Pons (tissue), 1 donor: ENCODE measurements around the gene SLCO3A1.

ENCODE experiments used
- DNase-seq: peaks from one replicate; pipeline ENCODE4 v3.0.0-alpha.2; 2016; ENCODE audit warnings: low spot score

SLCO3A1 gene

DNA sequence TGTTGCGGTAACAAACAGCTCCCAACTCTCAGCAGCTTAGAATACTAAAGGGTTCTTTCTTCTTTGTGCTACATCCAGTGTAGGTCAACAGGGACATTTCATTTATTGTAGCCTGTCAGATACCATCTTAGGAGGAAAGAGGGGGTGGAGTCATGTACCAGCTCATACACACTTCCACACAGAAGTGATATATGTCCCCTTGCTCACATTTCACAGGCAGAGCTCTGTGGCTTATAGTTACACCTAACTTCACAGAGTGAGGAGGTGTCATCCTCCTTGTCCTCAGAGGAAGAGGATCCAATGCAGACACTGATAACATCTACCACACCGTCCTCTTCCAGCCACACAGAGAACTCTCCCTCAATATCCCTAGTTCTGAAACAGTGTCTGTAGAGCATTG is 247.2 kb downstream of the SLCO3A1 start:
- DNase-seq, result no peak

GRCh38 chr15:92101708-92102394 is 248.3 kb downstream of the SLCO3A1 start:
- DNase-seq, result no peak

DNA sequence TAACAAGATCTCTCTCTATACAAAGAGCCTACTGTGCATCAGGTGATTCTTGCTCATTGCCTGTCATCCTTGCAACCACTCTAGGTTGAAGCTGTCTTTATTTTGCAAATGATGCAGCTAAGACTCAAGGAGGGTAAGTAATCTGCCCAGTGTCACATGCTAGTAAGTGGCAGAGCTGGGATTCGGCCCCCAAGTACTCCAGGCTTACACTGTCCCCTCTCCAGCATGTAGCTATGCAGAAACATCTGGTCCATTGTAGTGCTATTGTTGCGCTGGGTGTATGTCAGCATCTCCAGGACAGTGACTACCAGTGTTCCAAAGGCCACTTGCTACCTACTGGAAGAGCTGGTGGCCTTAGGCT is 248.9 kb downstream of the SLCO3A1 start:
- DNase-seq, result no peak

DNA sequence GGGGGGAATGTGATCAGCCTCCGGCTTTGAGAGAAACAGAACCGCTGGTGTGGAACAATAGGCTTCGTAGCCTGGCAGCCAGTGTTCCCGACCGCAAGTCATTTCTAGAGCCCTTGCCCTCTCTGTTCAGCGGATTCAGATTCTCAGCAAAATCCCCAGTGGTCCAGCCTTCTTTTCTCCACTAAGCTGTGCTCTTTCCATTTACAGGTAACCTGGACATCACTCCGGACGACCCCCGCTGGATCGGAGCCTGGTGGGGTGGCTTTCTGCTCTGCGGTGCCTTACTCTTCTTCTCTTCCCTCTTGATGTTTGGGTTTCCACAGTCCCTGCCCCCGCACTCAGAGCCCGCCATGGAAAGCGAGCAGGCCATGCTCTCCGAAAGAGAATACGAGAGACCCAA is 250.6 kb downstream of the SLCO3A1 start:
- no peak for DNase-seq

GRCh38 chr15:92105611-92106010 is 252.1 kb downstream of the SLCO3A1 start:
- no peak for DNase-seq

GRCh38 chr15:92107510-92107909 is 254.0 kb downstream of the SLCO3A1 start:
- no peak for DNase-seq

DNA sequence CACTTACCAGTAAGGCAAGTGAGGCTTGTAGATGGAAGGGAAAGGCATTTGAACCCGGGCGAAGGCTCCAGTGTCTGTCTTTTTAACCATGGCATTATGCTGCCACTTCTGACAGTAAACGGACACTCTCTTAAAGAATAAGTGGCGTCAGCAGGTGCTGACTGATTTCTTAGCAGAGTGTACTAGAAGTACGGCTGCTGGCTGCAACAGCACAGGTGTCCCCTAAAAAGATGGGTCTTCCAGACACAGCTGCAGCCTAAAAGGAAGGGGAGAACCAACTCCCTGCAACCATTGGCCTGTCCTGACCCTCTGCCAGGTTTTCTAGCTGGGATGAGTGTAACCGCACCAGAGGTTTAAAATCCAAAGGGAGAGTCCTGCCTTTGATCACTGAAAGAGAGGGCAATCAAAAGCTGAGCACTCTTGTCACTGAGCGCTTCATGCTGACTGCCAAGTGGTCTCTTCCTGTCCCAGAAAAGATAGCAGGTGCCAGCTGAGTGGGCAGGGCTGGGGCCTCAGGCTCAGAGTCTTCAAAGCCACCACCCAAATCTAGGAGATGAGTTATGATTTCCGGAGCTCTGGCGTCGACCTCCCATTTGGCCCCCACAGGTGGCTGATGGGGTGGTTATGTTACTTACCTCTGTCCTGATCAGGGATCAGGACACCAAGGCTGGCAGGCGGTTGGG is 255.8 kb downstream of the SLCO3A1 start:
- no peak for DNase-seq

- no peak for DNase-seq
These were observed 257.8 kb downstream of the SLCO3A1 start for GRCh38 chr15:92111291-92111690.

DNA sequence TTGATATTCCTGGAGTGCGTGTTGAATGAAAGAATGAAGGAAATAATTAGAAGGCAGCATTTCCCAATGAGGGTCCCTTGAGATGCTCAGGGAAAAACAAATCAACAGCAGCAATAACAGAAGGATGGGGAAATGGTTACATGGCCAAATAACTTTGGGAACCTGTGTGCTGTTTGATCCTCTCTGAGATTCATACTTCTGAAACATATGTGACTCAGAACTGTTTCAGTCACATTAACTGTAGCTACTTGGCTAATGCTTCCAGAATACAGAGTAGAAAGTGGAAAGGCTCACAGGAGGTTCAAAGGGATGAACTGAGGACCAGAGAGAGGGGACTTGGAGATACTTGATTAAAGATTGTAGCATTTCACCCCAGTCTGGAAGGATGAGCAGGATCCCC is 258.2 kb downstream of the SLCO3A1 start:
- DNase-seq, result no peak

DNA sequence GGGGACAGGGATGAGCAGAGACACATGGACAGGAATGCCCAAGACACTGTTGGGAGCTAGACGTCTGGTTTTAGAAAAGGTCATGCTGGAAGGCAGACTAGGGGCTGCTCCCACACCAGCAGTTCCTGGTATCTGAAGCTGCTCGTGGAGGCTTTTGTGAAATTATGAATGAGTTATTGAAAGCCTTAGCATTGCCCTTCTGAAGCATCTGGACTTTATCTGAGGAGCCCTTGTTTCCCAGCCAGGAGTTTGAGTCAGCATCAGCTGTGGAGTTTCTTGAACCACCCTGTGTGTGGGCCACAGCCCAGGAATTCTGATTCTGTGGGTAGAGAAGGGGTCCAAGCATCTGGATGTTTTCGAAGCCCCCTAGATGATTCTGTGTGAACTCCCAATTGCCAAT is 258.7 kb downstream of the SLCO3A1 start:
- peak; percentile 94 for DNase-seq

DNA sequence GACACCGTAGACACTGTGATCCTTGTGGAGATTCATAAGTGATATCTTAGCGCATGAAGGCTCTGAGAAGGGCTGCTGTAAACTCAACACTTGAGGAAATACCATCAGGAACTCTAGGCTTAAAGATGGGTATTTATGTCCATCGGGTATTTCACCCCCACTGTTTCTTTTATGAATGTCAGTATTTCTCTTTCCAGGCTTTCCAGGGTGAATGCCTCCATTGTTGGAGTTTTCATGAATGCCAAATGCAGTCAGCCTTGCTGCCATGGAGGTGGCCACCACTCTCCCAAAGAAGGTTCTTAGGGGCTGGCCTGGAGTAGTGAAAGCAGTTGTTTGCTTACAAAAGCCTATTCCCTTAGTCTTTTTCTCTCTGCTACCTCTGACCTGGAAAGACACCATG is 259.2 kb downstream of the SLCO3A1 start:
- peak; percentile 83 for DNase-seq

DNA sequence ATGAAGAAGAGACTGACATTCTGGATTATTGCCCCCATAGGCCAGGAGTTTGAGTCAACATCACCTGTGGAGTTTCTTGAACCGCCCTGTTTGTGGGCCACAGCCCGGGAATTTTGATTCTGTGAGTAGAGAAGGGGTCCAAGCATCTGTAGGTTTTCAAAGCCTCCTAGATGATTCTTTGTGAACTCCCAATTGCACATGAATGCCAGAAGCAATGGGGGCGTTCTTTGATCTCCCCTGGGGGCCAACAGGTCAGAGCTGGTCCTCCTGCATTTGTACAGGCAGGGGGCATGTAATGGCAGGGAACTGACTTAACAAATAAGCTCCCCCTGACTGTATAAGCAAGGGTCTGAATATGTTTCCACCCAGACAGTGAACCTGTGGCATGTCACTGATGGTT is 260.3 kb downstream of the SLCO3A1 start:
- DNase-seq, result no peak

DNA sequence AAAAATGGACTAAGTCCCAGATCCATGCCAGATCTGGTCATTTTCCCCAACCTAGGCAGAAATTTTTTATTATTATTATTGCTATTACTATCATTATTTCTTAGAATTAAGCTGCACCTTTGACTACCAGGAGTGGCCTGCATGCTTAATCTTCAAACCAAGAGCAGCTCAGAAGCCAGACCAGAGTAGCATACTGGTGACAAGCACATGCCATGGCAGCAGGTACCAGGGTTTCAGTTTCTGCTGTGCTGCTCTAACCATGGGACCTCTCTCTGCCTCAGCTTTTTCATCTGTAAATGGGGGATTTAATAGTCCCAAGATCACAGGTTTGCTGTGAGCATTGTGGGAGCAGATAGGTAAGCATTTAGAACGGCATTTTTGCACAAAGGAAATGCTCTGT is 262.3 kb downstream of the SLCO3A1 start:
- DNase-seq, result no peak

DNA sequence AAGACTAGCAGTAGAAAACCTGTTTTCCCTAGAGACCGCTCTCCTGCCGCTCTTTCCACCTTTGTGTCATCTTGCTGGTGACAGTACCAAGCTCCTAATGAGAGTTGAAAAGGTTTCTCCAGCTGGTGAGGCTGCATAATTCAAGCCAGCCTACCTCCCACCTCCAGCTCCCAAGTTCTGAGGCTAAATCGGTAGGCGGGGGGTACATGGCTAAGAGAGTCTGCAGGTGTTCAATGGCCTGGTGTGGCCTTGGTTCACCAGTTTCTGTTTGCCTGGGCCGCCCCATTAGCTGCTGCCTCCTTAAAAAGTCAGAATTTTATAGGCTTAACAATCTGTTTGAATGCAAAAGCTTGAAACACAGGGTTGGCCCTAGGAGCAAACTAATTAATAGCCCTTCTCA is 262.8 kb downstream of the SLCO3A1 start:
- DNase-seq, result no peak

- peak; percentile 55 for DNase-seq
These were observed 263.8 kb downstream of the SLCO3A1 start for GRCh38 chr15:92117261-92117731.

GRCh38 chr15:92118162-92118935 is 264.8 kb downstream of the SLCO3A1 start:
- DNase-seq, result no peak

DNA sequence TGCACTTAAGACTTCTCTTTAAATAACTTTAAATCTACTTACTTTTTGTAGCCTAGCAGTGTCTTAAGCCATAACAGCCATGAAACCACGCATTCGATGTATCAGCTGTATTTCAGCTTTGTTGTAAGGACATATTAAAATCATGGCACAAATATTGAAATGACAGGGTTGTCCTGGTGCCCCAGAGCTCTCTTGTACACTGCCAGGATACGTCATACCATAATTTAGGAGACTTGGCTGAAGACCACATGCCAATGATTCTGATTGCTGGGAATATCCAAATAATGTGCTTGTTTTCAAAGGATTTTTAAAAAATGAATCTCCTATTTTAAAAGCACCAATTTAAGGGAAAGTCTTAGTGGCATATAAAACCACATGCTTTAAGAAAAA is 265.4 kb downstream of the SLCO3A1 start:
- DNase-seq, result no peak

DNA sequence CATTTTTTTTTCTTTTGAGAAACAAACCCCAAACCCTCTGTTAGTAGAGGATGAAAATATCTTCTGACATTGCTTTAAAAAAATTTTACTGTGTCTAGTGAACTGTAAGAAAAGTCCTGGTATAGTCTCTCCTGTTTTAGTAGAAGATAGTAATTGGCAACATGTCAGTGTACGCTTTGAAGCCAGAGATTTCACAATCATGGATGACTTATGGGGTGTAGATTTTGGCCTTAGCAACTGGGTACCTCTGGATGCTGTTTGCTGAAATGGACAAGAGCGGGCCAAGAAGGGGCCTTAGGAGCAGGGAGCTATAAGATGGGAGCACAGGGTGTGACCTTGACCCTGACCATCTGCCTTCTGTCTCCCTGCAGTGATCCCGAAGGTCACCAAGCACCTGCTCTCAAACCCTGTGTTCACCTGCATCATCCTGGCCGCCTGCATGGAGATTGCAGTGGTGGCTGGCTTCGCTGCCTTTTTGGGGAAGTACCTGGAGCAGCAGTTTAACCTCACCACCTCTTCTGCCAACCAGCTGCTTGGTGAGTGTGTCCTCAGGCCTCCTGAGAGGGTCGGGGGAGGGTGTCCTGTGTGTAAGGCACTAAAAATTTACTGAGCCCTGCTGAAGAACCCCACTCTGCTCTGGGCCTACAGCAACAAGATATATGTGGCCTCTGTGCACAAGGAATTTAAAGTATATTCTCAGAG is 266.7 kb downstream of the SLCO3A1 start:
- DNase-seq, result no peak

GRCh38 chr15:92121047-92121446 is 267.5 kb downstream of the SLCO3A1 start:
- no peak for DNase-seq

GRCh38 chr15:92122259-92122658 is 268.8 kb downstream of the SLCO3A1 start:
- DNase-seq, result no peak

DNA sequence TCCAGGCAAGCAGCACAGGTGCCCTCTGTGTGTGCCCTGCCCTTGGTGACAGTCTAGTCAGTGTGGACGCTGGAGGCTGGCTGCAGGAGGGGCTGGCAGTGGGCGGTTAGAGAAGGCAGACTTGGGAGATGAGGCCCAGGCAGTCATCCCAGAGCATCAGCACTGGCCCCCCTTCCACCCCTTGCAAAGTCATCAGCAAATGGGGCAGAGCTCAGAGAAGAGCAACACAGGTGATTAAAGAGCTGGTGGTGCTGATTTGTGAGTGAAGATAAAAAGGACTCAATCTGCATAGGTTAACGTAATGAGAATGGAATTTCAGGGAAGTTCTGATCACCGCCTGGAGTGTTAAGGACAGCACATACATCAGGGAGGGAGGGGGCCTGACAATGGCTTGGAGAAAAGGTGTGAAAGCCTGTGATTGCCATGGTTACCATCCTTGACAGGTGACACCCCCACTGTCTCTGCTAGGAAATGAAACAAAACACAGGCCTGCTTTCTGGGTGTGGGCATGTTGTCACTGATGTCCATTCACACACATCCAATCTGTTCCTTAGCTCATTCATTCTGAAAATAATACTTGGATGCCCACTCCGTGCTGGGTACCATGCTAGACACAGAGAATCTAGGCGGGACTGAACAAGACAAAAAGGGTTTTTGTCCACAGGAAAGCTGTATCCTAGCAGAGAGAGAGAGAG is 270.6 kb downstream of the SLCO3A1 start:
- peak; percentile 98 for DNase-seq

DNA sequence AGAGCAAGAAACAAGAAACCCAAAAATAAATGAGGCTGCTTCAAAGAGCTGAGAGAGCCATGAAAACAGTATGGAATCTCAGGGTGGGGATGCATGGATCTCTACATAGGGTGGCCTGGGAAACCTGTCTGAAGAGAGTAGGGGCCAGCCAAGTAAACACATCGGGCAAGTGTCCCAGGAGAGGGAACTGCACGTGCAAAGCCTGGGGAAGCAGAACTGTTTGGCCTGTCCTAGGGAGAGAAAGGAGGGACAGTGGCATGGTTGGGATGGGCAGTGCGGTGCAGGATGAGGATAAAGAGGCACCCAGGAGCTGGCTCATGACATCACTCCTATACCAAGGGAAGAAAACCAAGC is 271.1 kb downstream of the SLCO3A1 start:
- no peak for DNase-seq
